Left lung (tissue), 10 donors: ENCODE results near the gene CHST8. TPM values are rescaled to one million over a fixed set of nuclear protein-coding genes. Genes with fewer than 3 reads are reported as not detected.

ENCODE experiments used
- ATAC-seq: fragments of 200-7000 bp; cut with Tn5 transposase; one replicate; pipeline ENCODE4 v1.9.1; 2020; ENCODE audit warnings: moderate library complexity
- DNase-seq, 4 donors: peaks; one replicate each; pipeline ENCODE4 v3.0.0-alpha.2; 2013 to 2020
- H3K27ac ChIP-seq, 2 donors: fragments of 200-600 bp; sonication (generic) in 1 of 2; one replicate each; pipeline versions ENCODE4 v1.5.0 to v1.8.0; 2020 to 2021
- H3K27me3 ChIP-seq, 2 donors: fragments of 200-600 bp; sonication (generic) in 1 of 2; one replicate each; pipeline versions ENCODE4 v1.5.0 to v1.8.0; 2020 to 2021
- H3K36me3 ChIP-seq, 2 donors: fragments of 200-600 bp; sonication (generic) in 1 of 2; one replicate each; pipeline versions ENCODE4 v1.5.0 to v1.8.0; 2020 to 2021
- H3K4me1 ChIP-seq, 2 donors: fragments of 200-600 bp; one replicate each; pipeline ENCODE4 v1.8.0; 2021
- H3K4me3 ChIP-seq, 2 donors: fragments of 200-600 bp; sonication (generic) in 1 of 2; one replicate each; pipeline versions ENCODE4 v1.5.0 to v1.8.0; 2020 to 2021; ENCODE audit warnings: mild to moderate bottlenecking in 1 of 2
- H3K9me3 ChIP-seq, 2 donors: fragments of 200-600 bp; sonication (generic) in 1 of 2; one replicate each; pipeline versions ENCODE4 v1.5.0 to v1.8.0; 2020 to 2021
- CTCF ChIP-seq, 2 donors: fragments of 200-600 bp; sonication (generic) in 1 of 2; IDR thresholded peaks; one replicate each; pipeline versions ENCODE4 v1.5.0 to v1.8.0; 2021; ENCODE audit warnings: antibody characterized with exemption in 2 of 2
- intact Hi-C, 2 donors: fragments of 100-400 bp; cut with DNase I; formaldehyde crosslinking; loops; one replicate each; pipeline versions ENCODE4 v1.11.2 to v1.14.2; 2022
- polyA plus RNA-seq, 6 donors: library from polyadenylated mRNA; unstranded; fragments of 120-200 nt; gene quantifications; one replicate each; pipeline ENCODE4 v1.2.1, GENCODE V29; 2013; ENCODE audit not compliant: insufficient read length in 6 of 6
- total RNA-seq, 2 donors: library from RNA; stranded (reverse); fragmentation: NEBNext Ultra II Directional; extraction: Animal tissue kit (Norgen Biotek cat#: 25700); gene quantifications; one replicate each; pipeline ENCODE4 v1.2.1, GENCODE V29; 2021
- donor health status: DM: no; HTN: yes; CAD: no.
- donor health status: DM: no; HTN: no; CAD: no.

Gene CHST8
- total and polyA plus RNA-seq, 8 donors = 0.24 to 0.47 TPM; not detected in 6

GRCh38 chr19:33676999-33677665 is 55.4 kb downstream of the CHST8 start:
- Histone ChIP-seq H3K4me3 (no peak overlapping the region), H3K27me3 (peaks cover 0 to 62% of the 10 kb centered on the region in 2 donors), H3K9me3 (no peaks in the 10 kb centered on the region), H3K27ac (no peak overlapping the region), H3K4me1 (no peaks in the 10 kb centered on the region), H3K36me3 (no peaks in the 10 kb centered on the region)
- intact Hi-C loops = no loop called here
- TF ChIP-seq CTCF (IDR thresholded peaks at IDR 0.05) = no peak
- DNase-seq (no peak), ATAC-seq (no peak)

GRCh38 chr19:33677745-33678426 is 56.1 kb downstream of the CHST8 start:
- no peak overlapping the region for H3K27ac ChIP-seq
- intact Hi-C loops = no loop called here
- no peak for TF ChIP-seq CTCF (IDR thresholded peaks at IDR 0.05)
- no peaks in the 10 kb centered on the region for H3K4me1 ChIP-seq
- no peak overlapping the region for H3K4me3 ChIP-seq
- no peaks in the 10 kb centered on the region for H3K36me3 ChIP-seq
- ATAC-seq (no peak), DNase-seq (no peak)
- peaks cover 0 to 66% of the 10 kb centered on the region in 2 donors for H3K27me3 ChIP-seq
- H3K9me3 ChIP-seq = no peaks in the 10 kb centered on the region

GRCh38 chr19:33678796-33679585 is 57.2 kb downstream of the CHST8 start:
- DNase-seq (no peak), ATAC-seq (no peak)
- no peak for TF ChIP-seq CTCF (IDR thresholded peaks at IDR 0.05)
- Histone ChIP-seq H3K4me3 (no peak overlapping the region), H3K36me3 (no peaks in the 10 kb centered on the region), H3K27me3 (peaks cover 0 to 66% of the 10 kb centered on the region in 2 donors), H3K9me3 (no peaks in the 10 kb centered on the region), H3K27ac (no peak overlapping the region), H3K4me1 (no peaks in the 10 kb centered on the region)
- intact Hi-C loops = no loop called here

- intact Hi-C loops = no loop called here
- H3K27me3 ChIP-seq = peaks cover 4 to 66% of the 10 kb centered on the region in 2 donors
- DNase-seq (no peak), ATAC-seq (no peak)
- H3K4me1 ChIP-seq = no peaks in the 10 kb centered on the region
- TF ChIP-seq CTCF (IDR thresholded peaks at IDR 0.05) = no peak
- no peak overlapping the region for H3K4me3 ChIP-seq
- no peak overlapping the region for H3K27ac ChIP-seq
- H3K9me3 ChIP-seq = no peaks in the 10 kb centered on the region
- H3K36me3 ChIP-seq = no peaks in the 10 kb centered on the region
Measured at GRCh38 chr19:33679696-33680095, 57.9 kb downstream of the CHST8 start.
